DND-41 (cell line): ENCODE results near the gene LY86.

Source experiments
- ATAC-seq: fragments of 200-7000 bp; cut with Tn5 transposase; 3 replicates; pipeline ENCODE4 v1.9.1; 2021; ENCODE audit warnings: low read depth; ENCODE audit not compliant: insufficient read depth
- DNase-seq: peaks from one replicate; pipeline ENCODE4 v3.0.0-alpha.2; 2020
- H2AFZ ChIP-seq: 2 replicates; pipeline ENCODE4 v1.6.0; 2012; ENCODE audit warnings: low read depth, low read length
- H3K27ac ChIP-seq: 2 replicates; pipeline ENCODE4 v1.5.1; 2012; ENCODE audit warnings: low read length, inconsistent platforms
- H3K27me3 ChIP-seq: fragments of 200-600 bp; sonication (generic); 2 replicates; pipeline ENCODE4 v1.6.0; 2012; ENCODE audit warnings: low read length, mild to moderate bottlenecking, inconsistent platforms; ENCODE audit not compliant: insufficient read depth, poor library complexity
- H3K36me3 ChIP-seq: 2 replicates; pipeline ENCODE4 v1.5.1; 2012; ENCODE audit warnings: low read length, inconsistent platforms; ENCODE audit not compliant: insufficient read depth
- H3K4me1 ChIP-seq: 2 replicates; pipeline ENCODE4 v1.5.1; 2012; ENCODE audit warnings: mild to moderate bottlenecking, low read length; ENCODE audit not compliant: insufficient read depth
- H3K4me2 ChIP-seq: 2 replicates; pipeline ENCODE4 v1.6.0; 2012; ENCODE audit warnings: mild to moderate bottlenecking, moderate library complexity, low read length, inconsistent platforms; ENCODE audit not compliant: insufficient read depth
- H3K4me3 ChIP-seq, 2 experiments: fragments of 200-600 bp in 1 of 2; shearing (Covaris generic) in 1 of 2; 2 replicates each; pipeline ENCODE4 v1.5.1; 2012 to 2016; ENCODE audit warnings: inconsistent platforms in 2 of 2, low read length in 2 of 2, mild to moderate bottlenecking in 2 of 2, low read depth in 1 of 2, moderate library complexity in 1 of 2
- H3K79me2 ChIP-seq: 2 replicates; pipeline ENCODE4 v1.6.0; 2012; ENCODE audit warnings: low read length, inconsistent platforms; ENCODE audit not compliant: insufficient read depth
- H3K9ac ChIP-seq: 2 replicates; pipeline ENCODE4 v1.6.0; 2012; ENCODE audit warnings: low read depth, mild to moderate bottlenecking, inconsistent platforms, low read length, moderate library complexity
- H3K9me3 ChIP-seq: 2 replicates; pipeline ENCODE4 v1.5.1; 2012; ENCODE audit warnings: low read length, moderate library complexity, mild to moderate bottlenecking, inconsistent platforms; ENCODE audit not compliant: insufficient read depth, severe bottlenecking
- H4K20me1 ChIP-seq: 2 replicates; pipeline ENCODE4 v1.6.0; 2012; ENCODE audit warnings: low read length; ENCODE audit not compliant: insufficient read depth
- EZH2 ChIP-seq: IDR thresholded peaks from 3 replicates; pipeline ENCODE4 v1.6.1; 2012; ENCODE audit warnings: borderline replicate concordance, low read depth, mild to moderate bottlenecking, moderate library complexity, low read length, inconsistent platforms; ENCODE audit not compliant: severe bottlenecking
- TF ChIP-seq, protein P1 (sequence below): IDR thresholded peaks from 2 replicates; pipeline ENCODE4 v1.5.1; 2012; ENCODE audit warnings: borderline replicate concordance, low read length, moderate library complexity, mild to moderate bottlenecking; ENCODE audit not compliant: poor library complexity, severe bottlenecking; ENCODE audit errors: extremely low read depth

Gene LY86

DNA sequence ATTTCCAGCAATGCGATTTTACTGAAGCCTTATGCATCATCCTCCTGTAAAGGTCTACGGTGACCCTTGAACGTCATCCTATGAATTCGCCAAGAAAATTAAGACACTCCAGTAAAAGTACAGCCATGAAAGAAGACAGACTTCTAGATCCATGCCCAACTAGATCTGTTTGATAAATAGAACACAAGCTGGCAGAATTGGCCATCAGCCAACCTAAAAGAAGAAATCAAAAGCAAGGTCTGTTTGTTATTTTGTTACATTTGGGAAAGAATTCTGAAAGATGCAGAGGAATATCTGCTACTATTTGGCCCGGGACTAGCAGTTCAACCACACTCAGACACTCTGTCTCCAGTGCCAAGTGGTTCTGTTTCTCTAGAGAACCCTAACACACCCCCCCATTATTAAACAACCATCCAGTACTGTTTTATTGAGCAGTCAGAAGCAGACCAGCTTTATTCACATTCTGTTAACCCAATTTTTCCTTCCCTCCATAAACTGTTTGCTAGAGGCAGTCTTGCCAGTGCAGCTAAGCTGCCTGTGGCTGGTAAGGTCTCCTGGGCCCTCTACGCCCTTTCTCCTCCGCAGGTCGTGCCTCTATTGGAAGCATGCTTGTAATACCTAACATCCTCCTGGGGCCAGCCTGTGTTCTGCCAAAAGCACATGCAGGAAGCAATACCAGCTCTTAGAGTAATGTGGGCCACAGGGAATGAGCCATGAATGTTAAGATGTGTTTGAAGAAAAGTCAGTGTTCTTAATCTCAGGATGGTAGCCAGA is 30.7 kb downstream of the LY86 start:
- H3K4me2 ChIP-seq, result no peak overlapping the region
- no peak overlapping the region for H2AFZ ChIP-seq
- DNase-seq (no peak), ATAC-seq (no peak)
- TF ChIP-seq, protein P1, sequence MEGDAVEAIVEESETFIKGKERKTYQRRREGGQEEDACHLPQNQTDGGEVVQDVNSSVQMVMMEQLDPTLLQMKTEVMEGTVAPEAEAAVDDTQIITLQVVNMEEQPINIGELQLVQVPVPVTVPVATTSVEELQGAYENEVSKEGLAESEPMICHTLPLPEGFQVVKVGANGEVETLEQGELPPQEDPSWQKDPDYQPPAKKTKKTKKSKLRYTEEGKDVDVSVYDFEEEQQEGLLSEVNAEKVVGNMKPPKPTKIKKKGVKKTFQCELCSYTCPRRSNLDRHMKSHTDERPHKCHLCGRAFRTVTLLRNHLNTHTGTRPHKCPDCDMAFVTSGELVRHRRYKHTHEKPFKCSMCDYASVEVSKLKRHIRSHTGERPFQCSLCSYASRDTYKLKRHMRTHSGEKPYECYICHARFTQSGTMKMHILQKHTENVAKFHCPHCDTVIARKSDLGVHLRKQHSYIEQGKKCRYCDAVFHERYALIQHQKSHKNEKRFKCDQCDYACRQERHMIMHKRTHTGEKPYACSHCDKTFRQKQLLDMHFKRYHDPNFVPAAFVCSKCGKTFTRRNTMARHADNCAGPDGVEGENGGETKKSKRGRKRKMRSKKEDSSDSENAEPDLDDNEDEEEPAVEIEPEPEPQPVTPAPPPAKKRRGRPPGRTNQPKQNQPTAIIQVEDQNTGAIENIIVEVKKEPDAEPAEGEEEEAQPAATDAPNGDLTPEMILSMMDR, result no peak
- TF ChIP-seq EZH2, result no peak
- no peaks in the 10 kb centered on the region for H4K20me1 ChIP-seq
- no peak overlapping the region for H3K9ac ChIP-seq
- H3K4me1 ChIP-seq, result no peaks in the 10 kb centered on the region
- H3K9me3 ChIP-seq, result no peaks in the 10 kb centered on the region
- H3K36me3 ChIP-seq, result no peaks in the 10 kb centered on the region
- no peaks in the 10 kb centered on the region for H3K27me3 ChIP-seq
- no peak overlapping the region for H3K27ac ChIP-seq
- no peaks in the 10 kb centered on the region for H3K79me2 ChIP-seq
- no peak overlapping the region for H3K4me3 ChIP-seq

DNA sequence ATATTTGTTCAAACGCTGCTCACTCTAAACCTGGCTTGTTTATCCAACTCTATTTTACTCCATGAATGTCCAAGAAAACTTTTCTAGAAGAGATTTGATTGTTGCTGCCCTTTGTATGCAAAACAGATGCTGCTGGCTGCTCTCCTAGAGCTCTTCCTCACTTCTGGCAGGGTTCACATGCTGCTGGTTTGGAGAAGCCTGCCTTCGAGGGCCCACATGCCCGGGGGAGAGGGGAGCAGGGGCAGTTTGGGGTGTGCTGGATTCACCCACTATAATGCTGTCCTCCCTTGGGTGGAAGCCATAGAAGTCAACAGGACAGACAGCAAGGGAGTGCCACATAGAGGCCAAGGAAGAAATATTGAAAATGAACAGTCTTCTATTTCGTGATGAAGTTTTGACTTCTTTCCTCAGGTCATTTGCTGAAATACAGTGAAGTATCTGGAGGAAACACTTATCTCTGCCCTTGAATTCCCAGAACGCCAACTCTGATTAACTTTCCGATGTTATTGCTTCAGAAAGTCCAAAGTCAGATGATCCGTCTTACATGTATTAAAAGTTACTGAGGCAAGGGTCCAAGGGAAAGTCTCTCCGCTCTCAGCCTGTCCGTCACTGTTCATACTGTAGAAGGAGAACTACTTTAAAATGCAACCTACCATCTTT is 32.4 kb downstream of the LY86 start:
- H3K9ac ChIP-seq, result no peak overlapping the region
- H3K9me3 ChIP-seq, result no peaks in the 10 kb centered on the region
- DNase-seq (no peak), ATAC-seq (no peak)
- no peak overlapping the region for H3K27ac ChIP-seq
- H4K20me1 ChIP-seq, result no peaks in the 10 kb centered on the region
- no peaks in the 10 kb centered on the region for H3K27me3 ChIP-seq
- no peak overlapping the region for H3K4me3 ChIP-seq
- H3K4me1 ChIP-seq, result no peaks in the 10 kb centered on the region
- H2AFZ ChIP-seq, result no peak overlapping the region
- no peak overlapping the region for H3K4me2 ChIP-seq
- TF ChIP-seq, protein P1, result no peak
- no peak for TF ChIP-seq EZH2
- no peaks in the 10 kb centered on the region for H3K79me2 ChIP-seq
- no peaks in the 10 kb centered on the region for H3K36me3 ChIP-seq

DNA sequence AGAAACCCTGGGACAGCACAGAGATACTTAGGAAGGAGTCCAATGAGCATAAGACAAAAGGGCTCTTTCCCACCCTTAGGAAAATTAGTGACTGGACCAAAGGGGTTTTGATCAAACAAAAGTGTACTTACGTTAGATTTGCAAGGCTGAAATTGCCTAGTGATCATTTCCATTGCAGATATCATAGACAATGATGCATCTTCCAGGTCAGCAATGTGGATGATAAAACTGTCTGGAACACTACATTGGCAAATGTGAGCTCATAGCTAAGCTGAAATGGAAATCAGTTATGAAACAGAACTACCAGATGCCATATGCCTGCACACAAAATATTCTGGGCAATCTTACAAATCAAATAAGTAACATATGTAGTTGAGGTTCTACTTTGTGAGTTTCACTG is 34.0 kb downstream of the LY86 start:
- H3K9me3 ChIP-seq, result no peaks in the 10 kb centered on the region
- no peaks in the 10 kb centered on the region for H3K79me2 ChIP-seq
- H4K20me1 ChIP-seq, result no peaks in the 10 kb centered on the region
- H3K9ac ChIP-seq, result no peak overlapping the region
- no peak overlapping the region for H2AFZ ChIP-seq
- no peak overlapping the region for H3K27ac ChIP-seq
- DNase-seq (no peak), ATAC-seq (no peak)
- no peak overlapping the region for H3K4me3 ChIP-seq
- peaks cover 3% of the 10 kb centered on the region for H3K27me3 ChIP-seq
- TF ChIP-seq, protein P1, result no peak
- no peak for TF ChIP-seq EZH2
- no peak overlapping the region for H3K4me2 ChIP-seq
- no peaks in the 10 kb centered on the region for H3K36me3 ChIP-seq
- H3K4me1 ChIP-seq, result no peaks in the 10 kb centered on the region
